PC-9 (cell line): ENCODE data around the gene NPHP4. TPM values are rescaled to one million over a fixed set of nuclear protein-coding genes. Genes with fewer than 3 reads are reported as not detected.

ENCODE experiments used
- BruUV-seq: library from RNA; stranded (reverse); fragments of 400-500 nt; replicated peaks from 2 replicates; lab custom pipeline; 2021; lab: Mats Ljungman, UMichigan
- CTCF ChIA-PET: fragments of 300-600 bp; sonication (Branson Sonifier 250); formaldehyde crosslinking; loops from one replicate; lab custom pipeline; 2022; ENCODE audit warnings: antibody characterized with exemption; lab: Charles Lee
- POLR2A ChIA-PET: fragments of 300-600 bp; sonication (Branson Sonifier 250); formaldehyde crosslinking; loops from one replicate; lab custom pipeline; 2022; ENCODE audit warnings: antibody characterized with exemption; ENCODE audit not compliant: unreplicated experiment; lab: Charles Lee
- DNase-seq, 2 experiments: peaks; one replicate each; pipeline versions ENCODE4 v3.0.0 to v3.0.0-alpha.2; 2015 to 2022; ENCODE audit warnings: mixed read lengths in 1 of 2
- H2AFZ ChIP-seq: fragments of 200-600 bp; sonication (generic); 2 replicates; pipeline ENCODE4 v1.8.1; 2017; ENCODE audit warnings: antibody characterized with exemption
- H3F3A ChIP-seq: fragments of 200-600 bp; sonication (generic); 2 replicates; pipeline ENCODE4 v1.8.1; 2017; ENCODE audit warnings: antibody characterized with exemption, mild to moderate bottlenecking, low read depth; ENCODE audit not compliant: insufficient read depth
- H3K27ac ChIP-seq: fragments of 200-600 bp; sonication (generic); 2 replicates; pipeline ENCODE4 v1.6.1; 2016; ENCODE audit warnings: mixed run types
- H3K27me3 ChIP-seq: fragments of 200-600 bp; sonication (generic); 2 replicates; pipeline ENCODE4 v1.6.1; 2016; ENCODE audit warnings: low read depth, mixed run types; ENCODE audit not compliant: insufficient read depth
- H3K36me3 ChIP-seq: fragments of 200-600 bp; sonication (generic); 2 replicates; pipeline ENCODE4 v1.6.1; 2016; ENCODE audit warnings: low read depth, mixed run types
- H3K4me1 ChIP-seq: fragments of 200-600 bp; sonication (generic); replicated peaks from 2 replicates; pipeline ENCODE4 v1.6.1; 2016; ENCODE audit warnings: mixed run types; ENCODE audit not compliant: insufficient read depth
- H3K4me2 ChIP-seq: fragments of 200-600 bp; sonication (generic); 2 replicates; pipeline ENCODE4 v1.6.1; 2017; ENCODE audit warnings: mixed run types
- H3K4me3 ChIP-seq: fragments of 200-600 bp; sonication (generic); 2 replicates; pipeline ENCODE4 v1.6.1; 2016; ENCODE audit warnings: mixed run types
- H3K79me2 ChIP-seq: fragments of 200-600 bp; sonication (generic); 2 replicates; pipeline ENCODE4 v1.6.1; 2017; ENCODE audit warnings: low read depth, mixed run types
- H3K9me2 ChIP-seq: fragments of 200-600 bp; sonication (generic); 2 replicates; pipeline ENCODE4 v1.8.1; 2017; ENCODE audit warnings: mild to moderate bottlenecking; ENCODE audit not compliant: insufficient read depth
- H3K9me3 ChIP-seq: fragments of 200-600 bp; sonication (generic); 2 replicates; pipeline ENCODE4 v1.8.1; 2016; ENCODE audit warnings: low read depth; ENCODE audit not compliant: insufficient read depth
- H4K20me1 ChIP-seq: fragments of 200-600 bp; sonication (generic); 2 replicates; pipeline ENCODE4 v1.8.1; 2017; ENCODE audit not compliant: insufficient read depth
- CTCF ChIP-seq: fragments of 200-600 bp; sonication (generic); conservative IDR thresholded peaks from 2 replicates; pipeline ENCODE4 v1.6.1; 2017; ENCODE audit warnings: mixed run types, antibody characterized with exemption, mild to moderate bottlenecking, moderate library complexity
- EZH2 ChIP-seq: fragments of 200-600 bp; sonication (generic); IDR thresholded peaks from 2 replicates; pipeline ENCODE4 v1.8.0; 2017; ENCODE audit warnings: antibody characterized with exemption, low read depth
- intact Hi-C: fragments of 100-400 bp; cut with micrococcal nuclease; formaldehyde crosslinking; loops from one replicate; pipeline ENCODE4 v1.10.0; 2022; ENCODE audit not compliant: unreplicated experiment
- total RNA-seq: library from RNA; stranded (reverse); gene quantifications from 2 replicates; pipeline ENCODE4 v1.2.3, GENCODE V29; 2021

Gene NPHP4
- total RNA-seq, 1 experiment from 2014 or later = 17.9 TPM

- H3K9me3 ChIP-seq = no peaks in the 10 kb centered on the region
- no peaks in the 10 kb centered on the region for H3K79me2 ChIP-seq
- no peak overlapping the region for H3K4me2 ChIP-seq
- no peaks in the 10 kb centered on the region for H3K36me3 ChIP-seq
- no peak for TF ChIP-seq CTCF
- no peak for TF ChIP-seq EZH2
- no peak for DNase-seq
- no peaks in the 10 kb centered on the region for H4K20me1 ChIP-seq
- no peaks in the 10 kb centered on the region for H3K4me1 ChIP-seq
- H3K4me3 ChIP-seq = no peak overlapping the region
- H3K27ac ChIP-seq = no peak overlapping the region
- no peak overlapping the region for H2AFZ ChIP-seq
- no TSS peak for BruUV-seq
- CTCF ChIA-PET = no interaction called here
- no peaks in the 10 kb centered on the region for H3F3A ChIP-seq
- POLR2A ChIA-PET = no interaction called here
- H3K9me2 ChIP-seq = no peaks in the 10 kb centered on the region
- intact Hi-C loops = no loop called here
- no peaks in the 10 kb centered on the region for H3K27me3 ChIP-seq
Measured at GRCh38 chr1:5898266-5898665, 94.0 kb downstream of the NPHP4 start.

- ChIA-PET POLR2A (interaction anchor here (0.7 kb wide), 1 partner anchor 681 kb away, joined by 6 read pairs; no protein-coding TSS in a partner anchor), CTCF (no interaction called here)
- BruUV-seq = no TSS peak
- Histone ChIP-seq H2AFZ (no peak overlapping the region), H3F3A (no peaks in the 10 kb centered on the region), H4K20me1 (no peaks in the 10 kb centered on the region), H3K9me2 (no peaks in the 10 kb centered on the region), H3K4me2 (no peak overlapping the region), H3K27ac (no peak overlapping the region), H3K27me3 (no peaks in the 10 kb centered on the region), H3K4me1 (no peaks in the 10 kb centered on the region), H3K79me2 (no peaks in the 10 kb centered on the region), H3K4me3 (no peak overlapping the region), H3K9me3 (no peaks in the 10 kb centered on the region), H3K36me3 (no peaks in the 10 kb centered on the region)
- DNase-seq = no peak
- no peak for TF ChIP-seq EZH2
- no peak for TF ChIP-seq CTCF
- intact Hi-C loops = no loop called here
Measured at GRCh38 chr1:5896706-5897660, 95.2 kb downstream of the NPHP4 start.

- POLR2A ChIA-PET = no interaction called here
- BruUV-seq = no TSS peak
Measured at GRCh38 chr1:5895446-5896406, 96.5 kb downstream of the NPHP4 start.

More at GRCh38 chr1:5895446-5896406, 96.5 kb downstream of the NPHP4 start:
- H3K79me2 ChIP-seq = no peaks in the 10 kb centered on the region
- intact Hi-C loops = no loop called here
- H3F3A ChIP-seq = no peaks in the 10 kb centered on the region
- no peak for DNase-seq
- H3K27ac ChIP-seq = no peak overlapping the region
- no peaks in the 10 kb centered on the region for H3K36me3 ChIP-seq
- no peak overlapping the region for H3K4me2 ChIP-seq
- CTCF ChIA-PET = no interaction called here
- no peaks in the 10 kb centered on the region for H3K4me1 ChIP-seq
- TF ChIP-seq CTCF (no peak), EZH2 (no peak)
- no peak overlapping the region for H3K4me3 ChIP-seq
- no peaks in the 10 kb centered on the region for H3K27me3 ChIP-seq
- no peaks in the 10 kb centered on the region for H3K9me3 ChIP-seq
- H2AFZ ChIP-seq = no peak overlapping the region
- no peaks in the 10 kb centered on the region for H4K20me1 ChIP-seq
- H3K9me2 ChIP-seq = no peaks in the 10 kb centered on the region
